Fibroblast of skin of right quadriceps (primary cell): ENCODE data around the gene TRIM41.
"Not testable (repeated sequence)": the region's sequence is repeated elsewhere in the genome, so short reads cannot be mapped to it uniquely, and the experiment has no call there.

Experiments
- DNase-seq: peaks from one replicate; pipeline ENCODE4 v3.0.0-alpha.2; 2013

Gene TRIM41

GRCh38 chr5:181259283-181259682 lies 36.2 kb downstream of the TRIM41 start:
- no peak for DNase-seq

- DNase-seq = no peak
These were observed 37.1 kb downstream of the TRIM41 start for GRCh38 chr5:181259974-181260719.

- peak; percentile 90 for DNase-seq
These were observed 37.7 kb downstream of the TRIM41 start, which contains the start of gene TRIM52 for GRCh38 chr5:181260720-181261319. TRIM52 (minus strand) TSS chr5:181261143; CDS start chr5:181260813, 330 bp downstream.

GRCh38 chr5:181261320-181262049 lies 38.4 kb downstream of the TRIM41 start:
- peak; percentile 78 for DNase-seq

- no peak for DNase-seq
These were observed 40.6 kb downstream of the TRIM41 start for GRCh38 chr5:181263633-181264032.

GRCh38 chr5:181265092-181265671 lies 42.1 kb downstream of the TRIM41 start:
- DNase-seq = no peak

GRCh38 chr5:181267291-181267904 lies 44.3 kb downstream of the TRIM41 start:
- not testable (repeated sequence) for DNase-seq

GRCh38 chr5:181267907-181268306 lies 44.8 kb downstream of the TRIM41 start:
- DNase-seq = not testable (repeated sequence)

GRCh38 chr5:181271081-181271480 lies 48.0 kb downstream of the TRIM41 start:
- DNase-seq = no peak

- DNase-seq = not testable (repeated sequence)
These were observed 50.3 kb downstream of the TRIM41 start for GRCh38 chr5:181273433-181273744.

GRCh38 chr5:181280251-181280762 lies 57.2 kb downstream of the TRIM41 start:
- no peak for DNase-seq

GRCh38 chr5:181281077-181281983 lies 58.2 kb downstream of the TRIM41 start:
- no peak for DNase-seq

GRCh38 chr5:181281984-181282316 lies 58.9 kb downstream of the TRIM41 start:
- no peak for DNase-seq

GRCh38 chr5:181282415-181282814 lies 59.3 kb downstream of the TRIM41 start:
- not testable (repeated sequence) for DNase-seq

GRCh38 chr5:181282874-181283273 lies 59.8 kb downstream of the TRIM41 start:
- no peak for DNase-seq

GRCh38 chr5:181283347-181283746 lies 60.3 kb downstream of the TRIM41 start:
- DNase-seq = no peak

- not testable (repeated sequence) for DNase-seq
These were observed 61.0 kb downstream of the TRIM41 start for GRCh38 chr5:181283841-181284755.
